BLaER1 (cell line): ENCODE results near the gene UGT1A10.

Source experiments
- H3K27ac ChIP-seq: shearing (Covaris generic); formaldehyde crosslinking; 2 replicates; pipeline ENCODE4 v1.8.1; 2022
- H3K27me3 ChIP-seq: shearing (Covaris generic); formaldehyde crosslinking; 2 replicates; pipeline ENCODE4 v1.8.1; 2022
- H3K36me3 ChIP-seq: shearing (Covaris generic); formaldehyde crosslinking; 2 replicates; pipeline ENCODE4 v1.8.1; 2022
- H3K4me1 ChIP-seq: shearing (Covaris generic); formaldehyde crosslinking; 2 replicates; pipeline ENCODE4 v1.8.1; 2022
- H3K4me2 ChIP-seq: shearing (Covaris generic); formaldehyde crosslinking; 2 replicates; pipeline ENCODE4 v1.8.1; 2022
- H3K4me3 ChIP-seq: shearing (Covaris generic); formaldehyde crosslinking; 2 replicates; pipeline ENCODE4 v1.8.1; 2022
- H3K9ac ChIP-seq: shearing (Covaris generic); formaldehyde crosslinking; 2 replicates; pipeline ENCODE4 v1.8.1; 2022
- H3K9me3 ChIP-seq: shearing (Covaris generic); formaldehyde crosslinking; 2 replicates; pipeline ENCODE4 v1.8.1; 2022
- H4K20me1 ChIP-seq: shearing (Covaris generic); formaldehyde crosslinking; 2 replicates; pipeline ENCODE4 v1.8.1; 2022
- Cebpa-rat ChIP-seq: shearing (Covaris generic); IDR thresholded peaks from 2 replicates; pipeline ENCODE4 v1.8.1; 2022

The UGT1A10 gene

GRCh38 chr2:233813236-233814055 lies 177.2 kb downstream of the UGT1A10 start:
- no peak overlapping the region for H3K4me3 ChIP-seq
- H3K27ac ChIP-seq, result no peak overlapping the region
- no peaks in the 10 kb centered on the region for H3K36me3 ChIP-seq
- H3K4me2 ChIP-seq, result no peak overlapping the region
- no peaks in the 10 kb centered on the region for H4K20me1 ChIP-seq
- peaks cover 20% of the 10 kb centered on the region for H3K4me1 ChIP-seq
- no peaks in the 10 kb centered on the region for H3K27me3 ChIP-seq
- no peaks in the 10 kb centered on the region for H3K9me3 ChIP-seq
- TF ChIP-seq Cebpa-rat, result no peak
- no peak overlapping the region for H3K9ac ChIP-seq

- Histone ChIP-seq H3K4me2 (no peak overlapping the region), H3K27ac (no peak overlapping the region), H3K4me1 (peaks cover 20% of the 10 kb centered on the region), H3K36me3 (no peaks in the 10 kb centered on the region), H3K9ac (no peak overlapping the region), H3K9me3 (no peaks in the 10 kb centered on the region), H3K27me3 (no peaks in the 10 kb centered on the region), H4K20me1 (no peaks in the 10 kb centered on the region), H3K4me3 (no peak overlapping the region)
- TF ChIP-seq Cebpa-rat, result no peak
Measured at GRCh38 chr2:233814056-233814835, 178.0 kb downstream of the UGT1A10 start.

GRCh38 chr2:233815861-233816260 lies 179.6 kb downstream of the UGT1A10 start:
- Histone ChIP-seq H3K4me1 (peaks cover 20% of the 10 kb centered on the region), H3K4me2 (no peak overlapping the region), H3K9ac (no peak overlapping the region), H3K36me3 (no peaks in the 10 kb centered on the region), H3K9me3 (no peaks in the 10 kb centered on the region), H3K4me3 (no peak overlapping the region), H4K20me1 (no peaks in the 10 kb centered on the region), H3K27me3 (no peaks in the 10 kb centered on the region), H3K27ac (no peak overlapping the region)
- no peak for TF ChIP-seq Cebpa-rat

- Histone ChIP-seq H3K4me2 (peak overlapping the region; percentile 72), H3K27ac (no peak overlapping the region)
- no peak for TF ChIP-seq Cebpa-rat
Measured at GRCh38 chr2:233816334-233816733, 180.1 kb downstream of the UGT1A10 start.

GRCh38 chr2:233816771-233817170 lies 180.5 kb downstream of the UGT1A10 start:
- no peaks in the 10 kb centered on the region for H3K9me3 ChIP-seq
- no peak for TF ChIP-seq Cebpa-rat

More at GRCh38 chr2:233816334-233816733, 180.1 kb downstream of the UGT1A10 start:
- no peak overlapping the region for H3K4me3 ChIP-seq
- no peaks in the 10 kb centered on the region for H3K27me3 ChIP-seq
- H4K20me1 ChIP-seq, result no peaks in the 10 kb centered on the region
- H3K36me3 ChIP-seq, result no peaks in the 10 kb centered on the region
- H3K9me3 ChIP-seq, result no peaks in the 10 kb centered on the region
- H3K4me1 ChIP-seq, result peaks cover 20% of the 10 kb centered on the region
- 0 out of 2 replicates have a peak overlapping the region, but pooled peaks have one; percentile 57 for H3K9ac ChIP-seq

GRCh38 chr2:233817361-233817911 lies 181.2 kb downstream of the UGT1A10 start:
- Histone ChIP-seq H3K4me2 (peak overlapping the region; percentile 72), H3K4me3 (no peak overlapping the region), H4K20me1 (no peaks in the 10 kb centered on the region), H3K36me3 (no peaks in the 10 kb centered on the region), H3K4me1 (peaks cover 22% of the 10 kb centered on the region), H3K27me3 (no peaks in the 10 kb centered on the region), H3K9me3 (no peaks in the 10 kb centered on the region), H3K9ac (peak overlapping the region; percentile 57; the same call in 1 of the 2 replicates), H3K27ac (peak overlapping the region; percentile 40; the same call in 1 of the 2 replicates)
- no peak for TF ChIP-seq Cebpa-rat

More at GRCh38 chr2:233816771-233817170, 180.5 kb downstream of the UGT1A10 start:
- Histone ChIP-seq H4K20me1 (no peaks in the 10 kb centered on the region), H3K4me1 (peaks cover 20% of the 10 kb centered on the region), H3K4me3 (no peak overlapping the region), H3K4me2 (peak overlapping the region; percentile 72), H3K36me3 (no peaks in the 10 kb centered on the region), H3K9ac (0 out of 2 replicates have a peak overlapping the region, but pooled peaks have one; percentile 57), H3K27ac (no peak overlapping the region), H3K27me3 (no peaks in the 10 kb centered on the region)

GRCh38 chr2:233817995-233818638 lies 181.9 kb downstream of the UGT1A10 start:
- Histone ChIP-seq H3K36me3 (no peaks in the 10 kb centered on the region), H3K4me2 (peak overlapping the region; percentile 72), H3K27ac (peak overlapping the region; percentile 40; the same call in 1 of the 2 replicates), H3K27me3 (no peaks in the 10 kb centered on the region), H3K9me3 (no peaks in the 10 kb centered on the region), H3K4me1 (peaks cover 28% of the 10 kb centered on the region), H3K4me3 (no peak overlapping the region), H4K20me1 (no peaks in the 10 kb centered on the region), H3K9ac (peak overlapping the region; percentile 57; the same call in 1 of the 2 replicates)
- TF ChIP-seq Cebpa-rat, result no peak

- TF ChIP-seq Cebpa-rat, result no peak
- H3K4me1 ChIP-seq, result peaks cover 37% of the 10 kb centered on the region
- no peak overlapping the region for H3K4me2 ChIP-seq
Measured at GRCh38 chr2:233818639-233819621, 182.7 kb downstream of the UGT1A10 start.

More at GRCh38 chr2:233818639-233819621, 182.7 kb downstream of the UGT1A10 start:
- Histone ChIP-seq H3K9me3 (no peaks in the 10 kb centered on the region), H3K27ac (no peak overlapping the region), H3K9ac (no peak overlapping the region), H4K20me1 (no peaks in the 10 kb centered on the region), H3K36me3 (no peaks in the 10 kb centered on the region), H3K27me3 (no peaks in the 10 kb centered on the region), H3K4me3 (no peak overlapping the region)
